HG03159 (cell line): Measurements from ENCODE around the gene ZNF516.
"Not testable (repeated sequence)": the region's sequence is repeated elsewhere in the genome, so short reads cannot be mapped to it uniquely, and the experiment has no call there.

Experiments
- ATAC-seq: cut with Tn5 transposase; IDR thresholded peaks from one replicate; pipeline ENCODE4 v1.9.1; 2021; ENCODE audit warnings: mild to moderate bottlenecking, moderate library complexity; ENCODE audit not compliant: unreplicated experiment

ZNF516 gene, protein sequence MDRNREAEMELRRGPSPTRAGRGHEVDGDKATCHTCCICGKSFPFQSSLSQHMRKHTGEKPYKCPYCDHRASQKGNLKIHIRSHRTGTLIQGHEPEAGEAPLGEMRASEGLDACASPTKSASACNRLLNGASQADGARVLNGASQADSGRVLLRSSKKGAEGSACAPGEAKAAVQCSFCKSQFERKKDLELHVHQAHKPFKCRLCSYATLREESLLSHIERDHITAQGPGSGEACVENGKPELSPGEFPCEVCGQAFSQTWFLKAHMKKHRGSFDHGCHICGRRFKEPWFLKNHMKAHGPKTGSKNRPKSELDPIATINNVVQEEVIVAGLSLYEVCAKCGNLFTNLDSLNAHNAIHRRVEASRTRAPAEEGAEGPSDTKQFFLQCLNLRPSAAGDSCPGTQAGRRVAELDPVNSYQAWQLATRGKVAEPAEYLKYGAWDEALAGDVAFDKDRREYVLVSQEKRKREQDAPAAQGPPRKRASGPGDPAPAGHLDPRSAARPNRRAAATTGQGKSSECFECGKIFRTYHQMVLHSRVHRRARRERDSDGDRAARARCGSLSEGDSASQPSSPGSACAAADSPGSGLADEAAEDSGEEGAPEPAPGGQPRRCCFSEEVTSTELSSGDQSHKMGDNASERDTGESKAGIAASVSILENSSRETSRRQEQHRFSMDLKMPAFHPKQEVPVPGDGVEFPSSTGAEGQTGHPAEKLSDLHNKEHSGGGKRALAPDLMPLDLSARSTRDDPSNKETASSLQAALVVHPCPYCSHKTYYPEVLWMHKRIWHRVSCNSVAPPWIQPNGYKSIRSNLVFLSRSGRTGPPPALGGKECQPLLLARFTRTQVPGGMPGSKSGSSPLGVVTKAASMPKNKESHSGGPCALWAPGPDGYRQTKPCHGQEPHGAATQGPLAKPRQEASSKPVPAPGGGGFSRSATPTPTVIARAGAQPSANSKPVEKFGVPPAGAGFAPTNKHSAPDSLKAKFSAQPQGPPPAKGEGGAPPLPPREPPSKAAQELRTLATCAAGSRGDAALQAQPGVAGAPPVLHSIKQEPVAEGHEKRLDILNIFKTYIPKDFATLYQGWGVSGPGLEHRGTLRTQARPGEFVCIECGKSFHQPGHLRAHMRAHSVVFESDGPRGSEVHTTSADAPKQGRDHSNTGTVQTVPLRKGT

GRCh38 chr18:76495006-76495370 lies at the start of gene ZNF516:
ZNF516 (minus strand) TSS chr18:76495242; CDS start chr18:76443054, 52,188 bp downstream.
- peak; percentile 13 for ATAC-seq

DNA sequence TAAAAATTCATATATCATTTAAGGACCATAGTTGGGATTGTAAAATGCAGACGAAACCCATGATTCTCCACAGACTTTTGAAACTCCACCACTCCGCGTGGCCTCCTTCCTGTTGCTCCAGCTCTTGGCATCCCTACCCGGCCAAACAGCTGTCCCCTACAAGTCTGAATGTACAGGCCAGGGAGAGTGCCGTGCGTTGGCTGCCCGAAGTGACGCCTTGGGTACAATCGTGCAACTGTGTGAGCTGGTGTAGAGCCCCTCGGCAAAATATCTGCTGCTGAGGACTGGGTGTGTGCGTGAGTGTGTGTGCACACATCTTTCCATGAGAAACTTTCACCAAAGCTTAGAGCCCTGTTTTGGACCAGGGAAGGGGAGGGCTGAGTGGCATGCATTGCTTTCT lies 43.8 kb upstream of the ZNF516 start:
- ATAC-seq: no peak

GRCh38 chr18:76537621-76538020 lies 42.6 kb upstream of the ZNF516 start:
- no peak for ATAC-seq

- ATAC-seq: not testable (repeated sequence)
Measured at GRCh38 chr18:76536593-76536992, 41.6 kb upstream of the ZNF516 start.

DNA sequence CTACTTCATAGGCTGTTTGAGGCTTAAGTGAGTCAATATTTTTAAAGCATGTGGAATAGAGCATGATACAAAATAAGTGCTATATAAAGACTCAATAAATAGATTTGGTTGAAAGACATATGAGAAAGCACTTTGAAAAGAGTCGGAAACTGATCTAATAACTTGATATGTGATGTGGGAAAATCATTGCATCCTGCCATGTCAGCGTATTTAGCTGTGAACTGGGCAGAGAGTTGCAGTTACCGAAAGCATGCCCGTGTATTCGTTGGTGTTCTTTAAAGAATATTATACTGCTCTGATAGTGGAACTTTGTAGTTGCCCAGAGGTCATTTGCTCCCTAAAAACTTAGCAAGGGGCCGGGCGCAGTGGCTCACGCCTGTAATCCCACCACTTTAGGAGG lies 37.8 kb upstream of the ZNF516 start:
- ATAC-seq: no peak

- no peak for ATAC-seq
Measured at GRCh38 chr18:76530846-76531245, 35.8 kb upstream of the ZNF516 start.

GRCh38 chr18:76530391-76530790 lies 35.3 kb upstream of the ZNF516 start:
- ATAC-seq: no peak

DNA sequence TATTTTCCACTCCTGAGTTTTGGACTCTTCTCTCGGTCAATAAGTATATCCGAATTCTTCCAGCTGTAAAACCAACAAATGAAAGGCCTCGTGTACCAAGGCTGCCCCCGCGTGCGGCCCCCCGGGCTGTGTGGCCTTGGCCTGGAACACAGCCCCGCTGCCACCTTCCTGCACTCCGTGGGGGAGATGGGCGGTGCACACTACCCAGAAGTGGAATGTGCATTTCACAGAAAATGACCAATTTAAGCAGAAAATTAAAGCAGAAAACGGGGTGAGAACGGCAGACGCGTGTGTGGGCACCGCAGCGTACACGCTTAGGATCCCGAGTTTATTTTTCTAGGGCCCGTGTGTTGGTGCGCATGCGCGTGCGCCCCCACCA lies 34.4 kb upstream of the ZNF516 start:
- no peak for ATAC-seq

DNA sequence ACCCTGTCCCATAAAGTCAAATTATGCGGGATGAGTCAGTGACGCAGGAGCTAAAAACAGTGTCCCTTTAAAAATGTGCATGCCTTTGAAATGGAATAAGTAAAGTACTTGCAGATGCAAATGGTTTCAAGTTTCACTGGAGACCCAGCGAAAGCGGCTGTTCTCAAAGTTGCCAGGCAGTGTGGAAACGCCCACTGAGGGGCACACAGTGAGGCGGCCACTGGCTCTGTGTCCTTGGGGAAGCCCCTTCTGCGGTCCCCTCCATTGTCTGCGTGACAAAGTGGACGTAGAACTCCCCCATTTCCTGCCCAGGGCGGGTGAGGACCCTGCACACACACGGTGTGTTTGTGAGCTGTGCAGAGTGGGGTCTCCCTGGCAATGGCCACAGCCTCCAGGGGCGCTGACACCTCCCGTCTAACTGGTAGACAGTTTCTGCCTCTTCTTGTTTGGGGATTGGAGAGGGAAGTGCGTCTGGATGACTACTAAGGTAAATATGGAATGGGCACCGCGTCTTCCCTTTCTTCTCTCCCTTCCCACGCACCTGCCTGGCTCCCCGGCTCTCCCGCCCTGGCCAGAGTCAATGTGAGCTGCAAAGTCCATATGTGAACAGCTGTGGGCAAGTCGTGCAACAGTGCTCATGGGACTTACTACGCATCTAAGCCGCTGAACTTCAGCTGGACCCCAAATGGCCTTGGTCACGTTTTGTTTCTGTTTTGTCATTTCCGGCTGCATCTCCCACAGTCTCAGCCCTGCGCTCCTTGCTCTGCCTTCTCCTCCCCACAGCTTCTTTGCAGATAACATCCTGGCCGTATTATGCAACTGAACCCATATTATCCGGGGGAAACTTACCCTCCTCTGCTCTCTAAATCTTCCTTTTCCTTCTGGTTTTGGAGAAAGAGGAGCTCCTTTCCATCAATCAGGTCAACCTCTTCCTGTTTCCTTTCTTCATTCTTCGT lies 33.7 kb upstream of the ZNF516 start:
- peak; percentile 57 for ATAC-seq

DNA sequence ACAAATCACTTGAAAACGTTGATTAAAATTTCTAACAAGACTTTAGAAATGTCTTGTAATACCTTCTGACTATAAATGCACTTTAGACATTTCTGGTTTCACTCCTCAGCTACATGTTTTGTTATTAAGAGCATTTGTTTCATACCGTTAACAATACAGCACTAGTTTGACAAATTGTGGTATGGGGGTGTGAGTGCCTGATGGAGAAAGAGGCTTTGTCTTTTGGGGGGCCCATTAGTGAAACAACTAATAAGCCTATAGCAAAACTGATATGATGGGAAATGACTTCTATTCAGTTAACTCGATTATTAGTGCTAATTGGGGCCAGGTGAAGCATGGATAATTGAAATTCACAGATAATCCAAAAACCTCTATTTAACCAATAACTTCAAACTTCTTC lies 30.9 kb upstream of the ZNF516 start:
- no peak for ATAC-seq

DNA sequence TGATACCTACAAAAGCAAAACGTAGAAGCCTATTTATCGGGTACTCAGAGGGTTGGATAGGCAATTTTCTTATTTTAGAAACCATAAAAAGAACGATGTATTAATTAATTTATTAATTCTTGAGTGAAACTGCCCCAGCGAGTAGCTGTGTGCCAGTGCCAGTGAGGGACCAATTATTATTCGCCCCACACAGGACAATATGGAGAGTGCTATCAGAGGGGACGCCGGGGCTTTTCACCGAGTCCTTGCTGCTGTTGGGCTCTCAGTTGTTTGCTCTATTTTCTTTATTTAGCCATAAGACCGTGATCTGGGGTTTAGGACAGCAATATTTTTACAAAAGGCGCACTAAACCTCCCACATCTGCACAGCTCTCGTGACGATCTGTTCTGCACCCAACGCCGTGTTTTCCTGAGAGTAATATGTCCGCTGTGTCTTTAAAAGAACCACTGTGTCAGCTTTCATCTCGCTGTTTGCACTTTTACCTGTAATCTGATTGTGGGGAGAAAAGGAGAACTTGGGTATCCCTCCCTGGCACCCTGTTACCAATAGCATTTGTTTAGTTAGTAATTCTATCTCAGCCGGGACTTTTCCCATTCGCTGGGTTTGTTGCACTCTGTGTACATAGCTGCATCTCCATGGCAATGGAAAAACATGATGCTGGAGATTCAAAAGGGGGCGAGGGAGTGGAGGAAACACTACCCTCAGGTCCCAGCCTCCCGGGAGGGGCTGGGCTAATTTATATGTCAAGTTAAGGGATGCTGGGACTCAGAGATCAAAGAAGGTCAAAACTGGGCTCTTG lies 30.1 kb upstream of the ZNF516 start:
- ATAC-seq: no peak

DNA sequence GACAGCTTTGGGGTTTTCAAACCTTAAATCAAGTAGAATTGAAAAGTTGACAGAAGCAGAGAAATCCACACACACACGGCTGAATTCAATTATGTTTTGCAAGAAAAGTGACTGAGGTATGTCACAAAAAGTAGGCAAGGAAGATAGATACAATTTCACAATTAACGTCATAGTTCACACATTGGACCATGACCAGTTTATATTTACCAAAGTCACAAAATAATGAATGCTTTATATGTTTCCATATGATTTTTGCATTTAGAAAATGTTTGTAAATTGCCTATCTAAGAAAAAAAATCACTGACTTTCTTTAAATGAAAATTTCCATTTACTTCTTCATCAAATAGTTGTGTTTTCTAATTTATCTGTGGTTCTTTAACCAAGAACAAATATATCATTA lies 29.4 kb upstream of the ZNF516 start:
- ATAC-seq: no peak

DNA sequence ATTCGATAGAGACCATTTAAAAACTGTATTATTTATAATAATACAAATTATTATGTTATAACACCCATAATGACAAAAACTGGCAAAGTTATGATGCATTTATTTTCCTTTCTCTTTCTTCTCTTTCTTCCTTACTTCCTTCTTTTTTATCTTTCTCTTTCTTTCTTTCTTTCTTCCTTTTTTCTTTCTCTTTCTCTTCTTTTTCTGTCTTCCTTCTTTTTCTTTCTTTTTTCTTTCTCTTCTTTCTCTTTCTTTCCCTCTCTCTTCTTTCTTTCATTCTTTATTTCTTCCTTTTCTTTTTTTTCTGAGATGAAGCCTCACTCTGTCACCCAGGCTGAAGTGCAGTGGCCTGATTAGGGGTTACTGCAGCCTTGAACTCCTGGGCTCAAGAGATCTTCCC lies 27.5 kb upstream of the ZNF516 start:
- ATAC-seq: no peak

GRCh38 chr18:76522122-76522503 lies 27.1 kb upstream of the ZNF516 start:
- ATAC-seq: no peak

DNA sequence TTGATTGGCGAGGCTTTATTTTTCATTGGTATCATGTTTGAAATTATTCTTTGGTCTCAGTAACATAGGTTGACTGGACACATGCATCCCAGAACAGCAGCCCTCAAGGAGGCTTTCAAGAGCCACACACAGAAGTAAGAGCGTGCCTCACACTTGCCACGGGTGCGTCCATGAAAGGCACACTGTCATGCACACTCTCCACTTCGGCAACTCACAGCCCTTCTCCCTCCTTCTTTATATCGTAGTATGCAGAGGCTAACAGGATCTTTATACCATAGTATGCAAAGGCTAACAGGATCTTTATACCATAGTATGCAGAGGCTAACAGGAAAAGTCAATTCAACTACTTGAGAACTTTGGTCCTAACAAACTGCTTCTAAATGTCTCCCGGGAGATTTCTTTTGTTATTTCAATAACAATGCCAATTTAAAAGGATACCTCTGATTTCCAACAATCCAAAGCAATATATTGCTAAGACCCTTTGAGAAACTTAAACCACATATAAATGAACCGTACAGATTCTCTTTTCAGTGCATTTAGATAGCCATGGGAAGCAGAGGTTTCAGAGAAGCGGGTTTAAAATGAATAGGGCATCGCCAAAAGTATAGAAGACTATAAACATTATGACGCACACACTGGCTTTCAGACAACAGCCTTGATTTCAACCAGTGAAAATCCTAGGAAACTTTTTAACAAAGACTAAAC lies 26.5 kb upstream of the ZNF516 start:
- ATAC-seq: no peak

DNA sequence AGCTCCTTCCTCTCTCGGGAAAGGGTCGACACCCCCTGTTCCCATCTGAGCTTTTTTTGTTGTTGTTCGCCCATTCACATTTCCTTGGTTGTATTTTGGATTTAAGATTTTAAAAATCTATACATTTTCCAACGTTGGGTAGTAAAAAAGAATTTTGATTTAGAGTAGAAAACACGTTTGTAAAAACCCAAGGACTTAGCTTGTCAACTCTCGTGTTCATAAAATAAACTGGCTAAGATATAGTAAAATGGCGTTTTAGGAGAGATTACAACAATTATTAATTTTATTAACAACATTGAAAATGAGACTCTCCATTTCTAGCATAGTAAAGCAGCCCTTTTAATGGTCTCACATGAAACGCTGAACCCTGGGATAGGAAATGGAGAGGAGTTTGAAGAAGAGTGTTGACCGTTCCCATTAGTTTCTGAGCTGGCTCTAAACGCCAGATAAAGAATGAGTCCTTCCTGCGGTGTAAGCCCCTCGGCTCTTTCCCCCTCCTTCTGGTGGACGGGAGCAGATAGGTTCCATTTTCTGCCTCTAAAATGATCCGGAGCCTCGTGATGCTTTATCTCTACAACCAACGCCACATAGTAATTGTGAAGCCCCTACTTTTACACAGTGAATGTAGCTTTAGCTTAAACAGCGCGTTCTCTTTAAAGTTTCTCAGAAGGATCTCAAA lies 24.0 kb upstream of the ZNF516 start:
- no peak for ATAC-seq

DNA sequence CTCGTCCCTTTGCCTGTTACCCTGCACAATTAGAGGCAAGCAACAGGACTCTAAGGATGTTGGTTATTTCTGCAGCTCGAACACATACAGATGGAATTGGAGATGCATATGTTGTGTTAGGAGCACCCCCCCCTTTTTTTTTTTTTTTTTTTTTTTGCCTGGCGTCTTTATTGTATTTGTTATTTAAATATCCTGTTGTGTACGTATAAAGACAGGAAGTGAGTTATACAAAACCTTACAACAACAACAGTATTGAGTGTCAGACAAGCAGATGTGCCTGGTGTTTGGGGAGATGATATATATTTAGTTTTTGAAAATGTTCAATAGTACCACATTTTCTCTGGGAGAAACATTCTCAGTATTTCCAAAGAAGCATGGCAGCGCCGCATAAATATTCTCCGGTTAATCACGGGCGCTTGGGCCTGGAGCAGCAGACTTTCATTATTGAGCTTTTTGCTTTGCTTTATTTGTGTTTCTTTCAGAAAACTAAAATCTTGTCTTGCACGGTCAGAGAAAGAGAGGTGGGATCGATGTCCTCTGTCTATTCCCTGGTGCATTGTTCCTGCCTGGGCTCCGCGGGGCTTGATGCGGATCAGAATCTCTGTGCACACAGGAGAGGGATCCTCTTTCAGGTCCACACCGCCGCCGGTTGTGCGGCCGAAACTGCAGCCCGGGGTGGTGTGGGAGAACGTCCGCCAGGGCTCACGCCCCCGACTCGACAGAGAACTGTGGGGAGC lies 23.2 kb upstream of the ZNF516 start:
- no peak for ATAC-seq

- ATAC-seq: no peak
Measured at GRCh38 chr18:76515576-76515975, 20.5 kb upstream of the ZNF516 start.
